Vagina (tissue), 2 donors: ENCODE results near the gene FSTL4.

Experiments
- POLR2A ChIP-seq, 2 donors: fragments of 450-650 bp; IDR thresholded peaks; one replicate each; pipeline ENCODE4 v1.6.1; 2017; ENCODE audit warnings: antibody characterized with exemption in 2 of 2, mild to moderate bottlenecking in 2 of 2, moderate library complexity in 2 of 2
- POLR2AphosphoS5 ChIP-seq, 2 donors: sonication (generic); formaldehyde crosslinking; IDR thresholded peaks; one replicate each; pipeline ENCODE4 v1.9.0; 2017; ENCODE audit warnings: antibody characterized with exemption in 2 of 2, mild to moderate bottlenecking in 2 of 2, low read depth in 1 of 2; ENCODE audit not compliant: insufficient read depth in 1 of 2

DNA sequence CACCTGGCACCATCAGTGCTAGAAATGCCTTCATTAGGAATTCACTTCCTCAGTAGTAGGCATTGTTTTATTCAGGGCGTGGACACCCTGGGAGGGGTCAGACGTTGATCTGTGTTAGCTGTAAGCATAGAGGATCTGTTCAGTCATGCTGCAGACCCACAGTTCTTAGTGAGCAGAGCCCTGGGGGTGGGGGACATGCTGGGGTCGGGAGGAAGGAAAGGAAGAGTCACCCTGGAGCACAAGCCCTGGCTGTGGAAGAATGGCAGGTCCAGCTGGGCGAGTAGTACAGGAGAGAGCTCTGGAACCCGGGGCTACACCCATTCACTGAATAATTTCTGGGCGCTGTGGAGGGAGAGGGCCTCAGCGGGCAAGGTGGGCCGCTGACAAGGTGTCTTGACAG lies 172.5 kb downstream of the FSTL4 start:
- TF ChIP-seq POLR2AphosphoS5 (IDR thresholded peaks at IDR 0.05; ENCODE audit: insufficient read depth in 1 of 2, low read depth in 1 of 2) (no peak), POLR2A (IDR thresholded peaks at IDR 0.05) (no peak)
